H9 (cell line): ENCODE results near the gene C1orf115. TPM values are rescaled to one million over a fixed set of nuclear protein-coding genes. Genes with fewer than 3 reads are reported as not detected.

ENCODE experiments used
- DNase-seq: peaks from one replicate; pipeline ENCODE4 v3.0.0-alpha.2; 2017
- H2AFZ ChIP-seq: one replicate; pipeline ENCODE4 v1.6.1; 2013; ENCODE audit warnings: mild to moderate bottlenecking, low read length, control low read depth, moderate library complexity
- H2AK5ac ChIP-seq: 2 replicates; pipeline ENCODE4 v1.6.1; 2013; ENCODE audit warnings: low read length, control low read depth, mixed read lengths; ENCODE audit not compliant: insufficient read length
- H2BK120ac ChIP-seq: one replicate; pipeline ENCODE4 v1.6.1; 2013; ENCODE audit warnings: low read depth, mild to moderate bottlenecking, low read length, control low read depth, inconsistent platforms; ENCODE audit not compliant: poor library complexity, severe bottlenecking
- H2BK12ac ChIP-seq: 2 replicates; pipeline ENCODE4 v1.6.1; 2013; ENCODE audit warnings: low read length, control low read depth, mixed read lengths, low read depth; ENCODE audit not compliant: insufficient read length
- H2BK15ac ChIP-seq: 2 replicates; pipeline ENCODE4 v1.6.1; 2013; ENCODE audit warnings: low read depth, low read length, control low read depth
- H2BK20ac ChIP-seq: one replicate; pipeline ENCODE4 v1.6.1; 2013; ENCODE audit warnings: low read depth, mild to moderate bottlenecking, low read length, control low read depth, inconsistent platforms; ENCODE audit not compliant: poor library complexity, severe bottlenecking
- H2BK5ac ChIP-seq: 2 replicates; pipeline ENCODE4 v1.6.1; 2013; ENCODE audit warnings: low read length, control low read depth, mixed read lengths; ENCODE audit not compliant: insufficient read length
- H3K14ac ChIP-seq: 2 replicates; pipeline ENCODE4 v1.6.1; 2013; ENCODE audit warnings: low read length, control low read depth; ENCODE audit not compliant: insufficient read depth
- H3K18ac ChIP-seq: 2 replicates; pipeline ENCODE4 v1.6.1; 2013; ENCODE audit warnings: low read depth, mild to moderate bottlenecking, mixed read lengths, low read length, control low read depth; ENCODE audit not compliant: insufficient read length
- H3K23ac ChIP-seq: 2 replicates; pipeline ENCODE4 v1.6.1; 2013; ENCODE audit warnings: low read length, control low read depth, mixed read lengths, low read depth; ENCODE audit not compliant: insufficient read length
- H3K23me2 ChIP-seq: 2 replicates; pipeline ENCODE4 v1.6.1; 2013; ENCODE audit warnings: low read depth, mild to moderate bottlenecking, mixed read lengths, low read length, control low read depth; ENCODE audit not compliant: insufficient read length, poor library complexity, severe bottlenecking
- H3K27ac ChIP-seq: 2 replicates; pipeline ENCODE4 v1.5.1; 2013; ENCODE audit warnings: low read length, control low read depth, mixed read lengths, low read depth; ENCODE audit not compliant: insufficient read length
- H3K27me3 ChIP-seq: 2 replicates; pipeline ENCODE4 v1.6.1; 2013; ENCODE audit warnings: low read length, control low read depth, inconsistent platforms; ENCODE audit not compliant: insufficient read depth
- H3K4ac ChIP-seq: 2 replicates; pipeline ENCODE4 v1.6.1; 2013; ENCODE audit warnings: low read depth, mild to moderate bottlenecking, control low read depth, inconsistent platforms, low read length, moderate library complexity
- H3K4me1 ChIP-seq: 2 replicates; pipeline ENCODE4 v1.6.1; 2013; ENCODE audit warnings: low read length, control low read depth, inconsistent platforms; ENCODE audit not compliant: insufficient read depth
- H3K4me2 ChIP-seq: 2 replicates; pipeline ENCODE4 v1.6.1; 2013; ENCODE audit warnings: low read length, control low read depth, mixed read lengths; ENCODE audit not compliant: insufficient read length, insufficient read depth
- H3K56ac ChIP-seq: 2 replicates; pipeline ENCODE4 v1.6.1; 2013; ENCODE audit warnings: low read depth, mild to moderate bottlenecking, mixed read lengths, low read length, control low read depth; ENCODE audit not compliant: insufficient read length
- H3K79me1 ChIP-seq: 2 replicates; pipeline ENCODE4 v1.6.1; 2013; ENCODE audit warnings: low read depth, mild to moderate bottlenecking, moderate library complexity, low read length, control low read depth, inconsistent platforms; ENCODE audit not compliant: insufficient read depth, poor library complexity, severe bottlenecking
- H3K79me2 ChIP-seq: 2 replicates; pipeline ENCODE4 v1.6.1; 2013; ENCODE audit warnings: low read length, control low read depth, inconsistent platforms; ENCODE audit not compliant: insufficient read depth
- H3K9ac ChIP-seq: 2 replicates; pipeline ENCODE4 v1.6.1; 2013; ENCODE audit warnings: low read length, control low read depth, mixed read lengths; ENCODE audit not compliant: insufficient read length; ENCODE audit errors: extremely low read depth
- H3K9me3 ChIP-seq: one replicate; pipeline ENCODE4 v1.6.1; 2013; ENCODE audit warnings: low read depth, low read length, inconsistent platforms; ENCODE audit not compliant: control insufficient read depth
- H3T11ph ChIP-seq: one replicate; pipeline ENCODE4 v1.6.1; 2013; ENCODE audit warnings: mild to moderate bottlenecking, low read length, control low read depth, inconsistent platforms
- H4K20me1 ChIP-seq: one replicate; pipeline ENCODE4 v1.6.1; 2013; ENCODE audit not compliant: control insufficient read depth, insufficient read length, insufficient read depth
- H4K5ac ChIP-seq: 2 replicates; pipeline ENCODE4 v1.6.1; 2013; ENCODE audit warnings: low read depth, mild to moderate bottlenecking, mixed read lengths, low read length, control low read depth; ENCODE audit not compliant: insufficient read length
- H4K8ac ChIP-seq: replicated peaks from 2 replicates; pipeline ENCODE4 v1.6.1; 2013; ENCODE audit warnings: low read length, control low read depth, mixed read lengths, low read depth; ENCODE audit not compliant: insufficient read length
- H4K91ac ChIP-seq: 2 replicates; pipeline ENCODE4 v1.6.1; 2013; ENCODE audit warnings: low read depth, mild to moderate bottlenecking, moderate library complexity, mixed read lengths, low read length, control low read depth; ENCODE audit not compliant: insufficient read length
- H3K27ac Mint-ChIP-seq, 3 experiments: 2 replicates in 2 of 3; 3 replicates in 1 of 3; pipeline ENCODE4 v1.8.0; 2020 to 2021; ENCODE audit warnings: mixed read lengths in 3 of 3, mild to moderate bottlenecking in 1 of 3, moderate library complexity in 1 of 3
- H3K27me3 Mint-ChIP-seq: 2 replicates; pipeline ENCODE4 v1.8.0; 2021; ENCODE audit warnings: low read depth, mild to moderate bottlenecking, moderate library complexity, mixed read lengths
- H3K36me3 Mint-ChIP-seq, 3 experiments: 2 replicates in 2 of 3; 3 replicates in 1 of 3; pipeline ENCODE4 v1.8.0; 2020 to 2021; ENCODE audit warnings: low read depth in 3 of 3, mixed read lengths in 3 of 3; ENCODE audit not compliant: insufficient read depth in 1 of 3
- H3K4me1 Mint-ChIP-seq, 2 experiments: 2 replicates each; pipeline ENCODE4 v1.8.0; 2020; ENCODE audit warnings: mixed read lengths in 2 of 2
- H3K4me3 Mint-ChIP-seq, 2 experiments: 2 replicates in 1 of 2; 3 replicates in 1 of 2; pipeline ENCODE4 v1.8.0; 2020 to 2021; ENCODE audit warnings: mild to moderate bottlenecking in 2 of 2, mixed read lengths in 2 of 2, moderate library complexity in 1 of 2
- H3K9me3 Mint-ChIP-seq, 2 experiments: 2 replicates in 1 of 2; 3 replicates in 1 of 2; pipeline ENCODE4 v1.8.0; 2020; ENCODE audit warnings: mild to moderate bottlenecking in 2 of 2, mixed read lengths in 2 of 2, moderate library complexity in 1 of 2
- CTCF ChIP-seq: fragments of 200-600 bp; sonication (generic); conservative IDR thresholded peaks from 3 replicates; pipeline ENCODE4 v1.8.0; 2021; ENCODE audit warnings: antibody characterized with exemption, mild to moderate bottlenecking
- WGBS: extraction: QIAGEN DNeasy Blood & Tissue Kit; methylation state at CpG from one replicate; pipeline ENCODE4 v1.1.7; 2013; ENCODE audit warnings: missing lambda C conversion rate, low lambda C conversion rate, mixed read lengths; ENCODE audit not compliant: insufficient read length; ENCODE audit errors: extremely low coverage; 5-methylcytosine and 5-hydroxymethylcytosine counted together
- total RNA-seq: library from RNA; stranded (reverse); gene quantifications from 2 replicates; pipeline ENCODE4 v1.2.1, GENCODE V29; 2021

C1orf115 gene
- total RNA-seq, 1 experiment from 2014 or later = 6.0 TPM

- H3K4me2 ChIP-seq = no peak overlapping the region
- no peaks in the 10 kb centered on the region for H3K9me3 Mint-ChIP-seq
- H4K91ac ChIP-seq = no peak overlapping the region
- no peak overlapping the region for H3K56ac ChIP-seq
- DNase-seq = no peak
- no CpG with 5 or more reads among the region's 8 CpGs for WGBS
- H3K27ac ChIP-seq = no peak overlapping the region
- peaks cover 10% of the 10 kb centered on the region for H3K23me2 ChIP-seq
- H2BK15ac ChIP-seq = no peak overlapping the region
- H2BK20ac ChIP-seq = no peak overlapping the region
- H3K9ac ChIP-seq = no peak overlapping the region
- no peak overlapping the region for H2BK12ac ChIP-seq
- H4K20me1 ChIP-seq = no peaks in the 10 kb centered on the region
- H2AK5ac ChIP-seq = no peak overlapping the region
- H3K27me3 ChIP-seq = peaks cover 8% of the 10 kb centered on the region
- H2BK5ac ChIP-seq = no peak overlapping the region
- H3K4ac ChIP-seq = no peak overlapping the region
- H3K4me1 ChIP-seq = no peaks in the 10 kb centered on the region
- no peak overlapping the region for H4K8ac ChIP-seq
- TF ChIP-seq CTCF = no peak
- H3T11ph ChIP-seq = no peak overlapping the region
- no peak overlapping the region for H4K5ac ChIP-seq
- H3K14ac ChIP-seq = no peak overlapping the region
- H2AFZ ChIP-seq = no peak overlapping the region
- no peak overlapping the region for H2BK120ac ChIP-seq
- H3K9me3 ChIP-seq = no peaks in the 10 kb centered on the region
- H3K36me3 Mint-ChIP-seq = peaks cover 0 to 3% (median 0%) of the 10 kb centered on the region in 3 experiments; a peak in 2 of 7 replicates
- peaks cover 15 to 16% of the 10 kb centered on the region in 2 experiments for H3K4me1 Mint-ChIP-seq
- no peak overlapping the region for H3K18ac ChIP-seq
- no peaks in the 10 kb centered on the region for H3K79me2 ChIP-seq
- no peak overlapping the region for H3K27ac Mint-ChIP-seq
- H3K23ac ChIP-seq = no peak overlapping the region
- no peak overlapping the region for H3K4me3 Mint-ChIP-seq
- peaks cover 41% of the 10 kb centered on the region for H3K27me3 Mint-ChIP-seq
- no peaks in the 10 kb centered on the region for H3K79me1 ChIP-seq
These were observed 2.5 kb downstream of the C1orf115 start for GRCh38 chr1:220692436-220693228.
